GM12801 (cell line): ENCODE data around the gene ZFP42.

Experiments
- TF ChIP-seq, protein P1 (sequence below): IDR thresholded peaks from one replicate; pipeline ENCODE4 v1.5.1; 2011; ENCODE audit warnings: control low read depth; ENCODE audit not compliant: insufficient read length; ENCODE audit errors: extremely low read depth

The ZFP42 gene

DNA sequence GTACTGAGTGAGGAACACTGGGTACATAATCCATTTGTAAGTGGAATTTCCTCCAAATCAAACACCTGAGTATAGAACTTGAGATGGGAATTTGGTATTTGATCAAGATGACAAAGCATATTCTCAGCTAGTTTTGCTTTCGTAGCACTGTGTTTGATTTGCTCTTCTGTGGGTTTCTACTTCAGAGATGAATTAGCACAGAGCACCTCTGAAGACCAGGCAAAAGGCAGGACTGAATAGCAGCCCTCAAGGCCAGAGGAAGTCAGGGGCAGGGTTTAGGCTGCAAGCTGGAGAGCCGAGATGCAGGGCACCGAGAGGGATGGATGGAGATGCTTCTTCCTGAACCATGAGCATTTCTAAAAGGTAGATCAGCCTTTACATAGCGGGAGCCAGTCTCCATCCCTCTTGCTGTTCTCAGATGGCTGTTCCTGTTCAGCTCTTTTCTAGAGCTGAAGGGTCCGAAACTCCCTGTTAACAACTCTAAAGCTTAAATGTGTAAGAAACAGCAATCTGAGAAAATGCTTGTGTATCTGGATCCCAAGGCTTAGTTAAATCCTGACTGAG is 10.8 kb downstream of the ZFP42 start:
- TF ChIP-seq, protein P1, sequence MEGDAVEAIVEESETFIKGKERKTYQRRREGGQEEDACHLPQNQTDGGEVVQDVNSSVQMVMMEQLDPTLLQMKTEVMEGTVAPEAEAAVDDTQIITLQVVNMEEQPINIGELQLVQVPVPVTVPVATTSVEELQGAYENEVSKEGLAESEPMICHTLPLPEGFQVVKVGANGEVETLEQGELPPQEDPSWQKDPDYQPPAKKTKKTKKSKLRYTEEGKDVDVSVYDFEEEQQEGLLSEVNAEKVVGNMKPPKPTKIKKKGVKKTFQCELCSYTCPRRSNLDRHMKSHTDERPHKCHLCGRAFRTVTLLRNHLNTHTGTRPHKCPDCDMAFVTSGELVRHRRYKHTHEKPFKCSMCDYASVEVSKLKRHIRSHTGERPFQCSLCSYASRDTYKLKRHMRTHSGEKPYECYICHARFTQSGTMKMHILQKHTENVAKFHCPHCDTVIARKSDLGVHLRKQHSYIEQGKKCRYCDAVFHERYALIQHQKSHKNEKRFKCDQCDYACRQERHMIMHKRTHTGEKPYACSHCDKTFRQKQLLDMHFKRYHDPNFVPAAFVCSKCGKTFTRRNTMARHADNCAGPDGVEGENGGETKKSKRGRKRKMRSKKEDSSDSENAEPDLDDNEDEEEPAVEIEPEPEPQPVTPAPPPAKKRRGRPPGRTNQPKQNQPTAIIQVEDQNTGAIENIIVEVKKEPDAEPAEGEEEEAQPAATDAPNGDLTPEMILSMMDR: no peak

DNA sequence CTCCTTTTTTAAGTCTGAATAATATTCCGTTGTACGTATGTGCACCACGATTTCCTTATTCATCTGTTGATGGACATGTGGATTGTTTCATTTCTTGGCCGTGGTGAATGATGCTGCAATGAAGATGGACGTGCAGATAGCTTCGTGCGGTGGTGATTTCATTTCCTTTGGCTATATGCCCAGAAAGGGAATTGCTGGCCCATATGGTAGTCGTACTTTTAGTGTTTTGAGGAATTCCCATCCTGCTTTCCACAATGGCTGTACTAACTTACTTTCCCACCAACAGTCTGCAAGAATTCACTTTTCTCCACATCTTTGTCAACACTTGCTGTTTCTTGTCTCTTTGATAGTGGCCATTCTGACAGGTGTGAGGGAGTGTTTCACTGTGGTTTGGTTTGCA is 12.8 kb downstream of the ZFP42 start:
- TF ChIP-seq, protein P1: no peak

DNA sequence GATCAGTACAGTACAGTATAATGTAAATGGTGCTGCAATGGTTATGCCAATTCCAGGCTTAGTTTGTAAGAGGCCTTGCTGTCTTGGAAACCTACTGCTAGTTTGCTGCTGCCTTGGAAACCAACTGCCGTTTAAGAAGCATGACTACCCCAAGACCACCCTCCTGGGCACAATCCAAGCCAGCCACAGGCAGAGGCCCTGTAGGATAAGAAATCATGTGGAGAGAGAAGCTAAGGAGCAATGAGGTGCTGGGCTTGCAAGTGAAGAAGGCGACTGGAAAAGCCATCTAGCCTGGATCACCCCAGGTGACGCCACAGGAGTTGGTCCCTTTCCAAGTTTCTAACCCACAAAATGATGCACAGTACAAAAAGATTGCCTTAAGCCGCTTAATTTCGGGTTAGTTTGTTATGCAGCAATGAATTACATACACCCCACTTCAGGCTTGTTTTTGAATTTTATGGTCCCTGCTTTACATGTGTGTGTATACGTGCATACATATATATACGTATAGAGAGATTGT is 16.9 kb downstream of the ZFP42 start:
- TF ChIP-seq, protein P1: no peak

DNA sequence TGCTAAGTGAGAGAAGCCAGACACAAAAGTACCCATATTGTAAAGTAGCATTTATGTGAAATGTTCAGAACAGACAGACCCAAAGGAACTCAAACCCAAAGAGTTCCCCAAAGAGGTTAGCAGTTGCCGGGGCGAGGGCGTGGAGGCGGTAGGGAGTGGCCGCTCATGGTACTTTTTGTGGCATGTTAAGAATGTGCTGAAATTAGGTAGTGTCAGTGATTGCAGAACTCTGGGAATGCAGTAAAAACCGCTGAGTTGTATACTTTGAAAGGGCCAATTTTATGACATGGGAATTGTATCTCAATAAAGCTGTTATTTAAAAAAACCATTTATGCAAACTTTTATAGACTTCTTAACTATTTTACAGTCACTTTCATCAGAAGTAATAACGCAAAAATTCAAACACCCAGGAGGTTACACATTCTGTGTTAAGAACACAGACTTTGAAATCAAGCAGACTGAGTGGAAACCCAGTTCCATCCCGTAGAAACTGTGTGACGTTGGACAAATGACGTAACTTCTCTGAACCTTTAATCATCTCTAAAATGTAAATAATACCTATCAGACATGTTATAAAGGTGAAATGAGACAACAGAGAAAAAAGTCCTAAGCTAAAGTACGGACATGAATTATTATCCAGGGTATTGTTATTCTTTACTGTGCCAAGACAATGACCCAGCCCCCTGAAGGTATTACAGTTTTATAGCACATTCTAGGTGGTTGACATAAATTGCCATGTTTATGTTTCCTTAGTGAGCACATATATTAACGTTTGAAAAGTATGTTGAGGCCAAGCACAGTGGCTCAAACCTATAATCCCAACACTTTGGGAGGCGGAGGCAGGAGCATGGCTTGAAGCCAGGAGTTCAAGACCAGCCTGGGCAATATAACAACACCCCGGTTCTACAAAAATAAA is 19.7 kb downstream of the ZFP42 start:
- TF ChIP-seq, protein P1: no peak

DNA sequence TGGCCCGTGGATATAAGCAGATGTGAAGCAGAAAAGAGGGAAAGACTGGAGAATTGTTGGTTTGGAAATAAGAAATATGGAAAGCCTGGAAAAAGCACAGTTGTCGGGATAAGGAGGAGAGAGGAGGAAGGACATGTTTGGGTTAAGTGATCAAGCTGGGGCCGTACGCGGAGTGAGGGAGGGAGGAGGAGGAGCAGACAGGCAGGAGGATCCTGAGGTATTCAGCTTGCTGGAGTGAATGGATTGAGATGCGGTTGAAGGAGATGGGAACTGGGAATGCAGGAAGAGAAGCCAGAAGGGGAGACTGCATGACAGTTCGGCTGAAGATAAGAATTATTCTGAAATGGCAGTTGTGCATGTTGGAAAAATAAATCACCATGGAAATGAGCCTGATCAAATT is 21.2 kb downstream of the ZFP42 start:
- TF ChIP-seq, protein P1: no peak

DNA sequence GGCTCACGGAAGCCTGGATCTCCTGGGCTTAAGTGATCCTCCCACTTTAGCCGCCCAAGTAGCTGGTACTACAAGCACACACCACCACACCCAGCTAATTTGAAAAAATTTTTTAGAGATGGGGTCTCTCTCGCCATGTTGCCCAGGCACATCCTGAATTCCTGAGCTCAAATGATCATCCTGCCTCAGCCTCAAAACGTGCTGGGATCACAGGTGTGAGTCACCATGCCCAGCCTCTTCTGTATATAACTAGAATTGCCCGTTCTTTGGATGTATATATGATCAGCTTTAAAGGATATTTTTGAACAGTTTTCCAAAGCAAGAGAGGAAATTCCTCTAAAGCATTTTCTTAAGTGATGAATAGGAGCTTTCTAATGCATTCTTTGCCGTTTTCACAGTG is 22.7 kb downstream of the ZFP42 start:
- TF ChIP-seq, protein P1: no peak

DNA sequence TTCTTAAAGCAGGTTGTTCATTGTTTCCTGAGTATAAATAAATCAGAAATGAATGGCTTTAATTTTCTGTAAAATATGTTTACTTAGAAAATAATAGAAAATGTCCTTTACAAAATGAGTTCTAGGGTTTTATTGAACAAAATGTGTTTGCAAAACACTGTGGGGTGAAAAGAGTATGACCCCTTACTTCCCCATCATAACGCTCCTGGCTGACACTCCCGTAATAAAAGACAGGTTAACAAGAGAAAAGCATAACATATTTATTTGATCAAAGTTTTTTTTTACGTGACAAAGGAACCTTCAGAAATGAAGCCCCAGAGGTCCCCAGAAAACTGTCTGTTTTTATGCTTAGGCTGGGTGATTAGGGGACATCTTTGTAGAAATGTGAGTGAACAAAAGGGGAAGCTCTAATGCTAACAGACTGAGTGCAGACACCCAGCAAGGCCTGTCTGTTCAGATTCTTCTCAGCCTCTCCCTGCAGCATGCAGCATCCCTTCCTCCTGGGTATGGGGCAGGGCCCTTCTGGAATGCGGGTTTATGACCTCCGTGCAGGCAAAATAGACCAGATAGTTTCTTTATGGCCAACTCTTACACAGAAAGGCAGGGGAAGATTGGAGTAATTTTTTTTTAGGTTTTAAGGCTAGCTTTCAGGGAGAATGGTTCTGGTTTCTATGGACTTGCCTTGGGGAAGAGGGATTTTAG is 26.1 kb downstream of the ZFP42 start:
- TF ChIP-seq, protein P1: no peak
